ENCODE measurements around the gene KNOP1.

Gene KNOP1

GRCh38 chr16:19717741-19718623 lies at the start of gene KNOP1, which contains the start of gene IQCK:
KNOP1 (minus strand) TSS chr16:19718227; CDS start chr16:19715035, 3,192 bp downstream.
IQCK (plus strand) TSS chr16:19718271; CDS start chr16:19718307, 36 bp downstream.
- in situ Hi-C loops (cut with MboI; ENCODE audit: low sequenced_read_pairs) = no loop called here

- in situ Hi-C loops (cut with MboI; ENCODE audit: low sequenced_read_pairs) = no loop called here
These were observed 49.5 kb upstream of the KNOP1 start for GRCh38 chr16:19767497-19767896.

GRCh38 chr16:19766988-19767387 lies 49.0 kb upstream of the KNOP1 start:
- in situ Hi-C loops (cut with MboI; ENCODE audit: low sequenced_read_pairs) = no loop called here

GRCh38 chr16:19766554-19766884 lies 48.5 kb upstream of the KNOP1 start:
- in situ Hi-C loops (cut with MboI; ENCODE audit: low sequenced_read_pairs) = no loop called here

- in situ Hi-C loops (cut with MboI; ENCODE audit: low sequenced_read_pairs) = no loop called here
These were observed 48.0 kb upstream of the KNOP1 start for GRCh38 chr16:19765860-19766553.

- in situ Hi-C loops (cut with MboI; ENCODE audit: low sequenced_read_pairs) = no loop called here
These were observed 42.5 kb upstream of the KNOP1 start for GRCh38 chr16:19760356-19761060.

GRCh38 chr16:19757762-19758595 lies 40.0 kb upstream of the KNOP1 start:
- in situ Hi-C loops (cut with MboI; ENCODE audit: low sequenced_read_pairs) = no loop called here

GRCh38 chr16:19757026-19757425 lies 39.0 kb upstream of the KNOP1 start:
- in situ Hi-C loops (cut with MboI; ENCODE audit: low sequenced_read_pairs) = no loop called here

- in situ Hi-C loops (cut with MboI; ENCODE audit: low sequenced_read_pairs) = no loop called here
These were observed 37.2 kb upstream of the KNOP1 start for GRCh38 chr16:19755268-19755667.

- in situ Hi-C loops (cut with MboI; ENCODE audit: low sequenced_read_pairs) = no loop called here
These were observed 36.6 kb upstream of the KNOP1 start for GRCh38 chr16:19754644-19755036.

- in situ Hi-C loops (cut with MboI; ENCODE audit: low sequenced_read_pairs) = no loop called here
These were observed 36.0 kb upstream of the KNOP1 start for GRCh38 chr16:19753815-19754643.

- in situ Hi-C loops (cut with MboI; ENCODE audit: low sequenced_read_pairs) = no loop called here
These were observed 33.7 kb upstream of the KNOP1 start for GRCh38 chr16:19751478-19752385.

- in situ Hi-C loops (cut with MboI; ENCODE audit: low sequenced_read_pairs) = no loop called here
These were observed 31.6 kb upstream of the KNOP1 start for GRCh38 chr16:19749571-19750080.

GRCh38 chr16:19748389-19749168 lies 30.6 kb upstream of the KNOP1 start:
- in situ Hi-C loops (cut with MboI; ENCODE audit: low sequenced_read_pairs) = no loop called here

GRCh38 chr16:19746561-19746960 lies 28.5 kb upstream of the KNOP1 start:
- in situ Hi-C loops (cut with MboI; ENCODE audit: low sequenced_read_pairs) = no loop called here

- in situ Hi-C loops (cut with MboI; ENCODE audit: low sequenced_read_pairs) = no loop called here
These were observed 27.4 kb upstream of the KNOP1 start for GRCh38 chr16:19745286-19746010.

GRCh38 chr16:19744670-19745069 lies 26.6 kb upstream of the KNOP1 start:
- in situ Hi-C loops (cut with MboI; ENCODE audit: low sequenced_read_pairs) = no loop called here
